HAP-1 (cell line): ENCODE results near the gene CCL4.

Source experiments
- DNase-seq, 2 experiments: peaks; one replicate each; pipeline ENCODE4 v3.0.0-alpha.2; 2016 to 2020; ENCODE audit warnings: low spot score in 2 of 2
- H3K27me3 ChIP-seq: fragments of 250-450 bp; sonication (Bioruptor Pico); 2 replicates; pipeline ENCODE4 v1.5.1; 2020; ENCODE audit warnings: low read depth, mild to moderate bottlenecking, moderate library complexity
- H3K36me3 ChIP-seq: fragments of 250-450 bp; sonication (Bioruptor Pico); replicated peaks from 2 replicates; pipeline ENCODE4 v1.5.1; 2020; ENCODE audit warnings: mild to moderate bottlenecking
- H3K4me1 ChIP-seq: fragments of 250-450 bp; sonication (Bioruptor Pico); 2 replicates; pipeline ENCODE4 v1.5.1; 2020; ENCODE audit warnings: mild to moderate bottlenecking
- H3K4me3 ChIP-seq: fragments of 250-450 bp; sonication (Bioruptor Pico); 2 replicates; pipeline ENCODE4 v1.5.1; 2020; ENCODE audit warnings: mild to moderate bottlenecking, moderate library complexity
- H3K9me3 ChIP-seq: fragments of 250-450 bp; sonication (Bioruptor Pico); 2 replicates; pipeline ENCODE4 v1.5.1; 2020; ENCODE audit warnings: mild to moderate bottlenecking, moderate library complexity
- in situ Hi-C: fragments of 300-500 bp; cut with MboI; formaldehyde crosslinking; loops from 3 replicates; pipeline ENCODE4 v1.14.3; 2020; ENCODE audit warnings: low sequenced_read_pairs, inconsistent platforms, mixed read lengths

CCL4 gene

DNA sequence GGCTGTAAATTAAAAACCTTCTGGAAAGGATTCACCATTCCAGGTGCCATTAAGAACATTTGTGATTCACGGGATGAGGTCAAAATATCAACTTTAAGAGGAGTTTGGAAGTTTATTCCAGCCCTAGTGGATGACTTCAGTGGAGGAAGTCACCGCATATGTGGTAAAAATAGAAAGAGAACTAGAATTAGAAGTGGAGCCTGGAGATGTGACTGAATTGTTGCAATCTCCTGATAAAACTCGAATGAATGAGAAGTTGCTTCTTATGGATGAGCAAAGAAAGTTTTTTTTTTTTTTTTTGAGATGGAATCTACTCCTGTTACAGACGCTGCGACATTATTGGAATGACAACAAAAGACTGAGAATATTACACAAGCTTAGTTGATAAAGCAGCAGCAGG lies 26.7 kb downstream of the CCL4 start:
- in situ Hi-C loops, result no loop called here
- Histone ChIP-seq H3K27me3 (peaks cover 3% of the 10 kb centered on the region; the same call in 1 of the 2 replicates), H3K4me3 (no peak overlapping the region), H3K4me1 (no peaks in the 10 kb centered on the region), H3K36me3 (no peaks in the 10 kb centered on the region), H3K9me3 (no peaks in the 10 kb centered on the region; the same call in 1 of the 2 replicates)
- no peak for DNase-seq

- in situ Hi-C loops, result no loop called here
- DNase-seq, result no peak
- H3K27me3 ChIP-seq, result peaks cover 3% of the 10 kb centered on the region; the same call in 1 of the 2 replicates
- H3K4me1 ChIP-seq, result no peaks in the 10 kb centered on the region
- H3K36me3 ChIP-seq, result no peaks in the 10 kb centered on the region
- no peaks in the 10 kb centered on the region for H3K9me3 ChIP-seq
- no peak overlapping the region for H3K4me3 ChIP-seq
These were observed 27.8 kb downstream of the CCL4 start for GRCh38 chr17:36131421-36131820.

DNA sequence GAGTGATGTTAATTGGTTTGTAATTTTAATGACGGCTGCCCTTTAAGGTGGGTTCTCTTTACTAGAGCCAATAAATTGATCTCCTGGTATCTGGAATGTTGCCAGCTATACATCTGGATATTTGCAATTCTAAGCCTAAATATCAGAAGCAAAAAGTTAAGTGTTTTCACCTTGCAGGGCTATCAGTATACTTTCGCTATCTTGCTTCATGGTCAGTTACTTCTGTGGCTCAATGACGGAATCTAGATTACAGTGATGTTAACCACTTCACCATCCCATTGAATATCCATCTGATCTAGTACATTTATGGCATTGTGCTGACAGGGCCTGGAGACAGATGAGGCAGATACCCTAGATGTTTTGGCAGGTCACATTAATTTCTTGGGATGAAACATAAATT lies 28.3 kb downstream of the CCL4 start:
- no peaks in the 10 kb centered on the region for H3K36me3 ChIP-seq
- peaks cover 3% of the 10 kb centered on the region; the same call in 1 of the 2 replicates for H3K27me3 ChIP-seq
- DNase-seq, result no peak
- H3K4me1 ChIP-seq, result no peaks in the 10 kb centered on the region
- no peak overlapping the region for H3K4me3 ChIP-seq
- in situ Hi-C loops, result no loop called here
- H3K9me3 ChIP-seq, result no peaks in the 10 kb centered on the region

DNA sequence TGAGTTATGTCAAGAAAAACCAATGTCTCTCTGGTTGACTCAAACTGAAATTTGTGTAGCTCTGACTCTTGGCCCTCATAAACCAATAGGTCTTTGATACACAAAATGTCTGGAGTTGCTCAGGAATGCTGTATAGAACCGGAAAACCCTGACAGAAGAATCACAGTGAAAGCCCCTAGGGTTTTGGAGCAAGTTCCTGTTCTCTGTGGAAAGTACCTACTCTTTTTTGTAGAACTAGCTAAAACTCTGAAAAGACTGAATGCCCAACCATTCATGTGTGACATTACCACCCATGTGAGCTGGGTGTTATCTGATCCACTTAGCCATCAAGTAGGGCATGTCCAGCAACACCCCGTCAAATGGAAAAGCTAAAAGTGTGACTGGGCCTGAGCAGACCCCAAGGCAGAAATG lies 28.8 kb downstream of the CCL4 start:
- Histone ChIP-seq H3K9me3 (no peaks in the 10 kb centered on the region), H3K27me3 (peaks cover 3% of the 10 kb centered on the region; the same call in 1 of the 2 replicates), H3K4me1 (no peaks in the 10 kb centered on the region), H3K36me3 (no peaks in the 10 kb centered on the region), H3K4me3 (no peak overlapping the region)
- no peak for DNase-seq
- in situ Hi-C loops, result no loop called here

- no peak for DNase-seq
- in situ Hi-C loops, result no loop called here
- peaks cover 3% of the 10 kb centered on the region; the same call in 1 of the 2 replicates for H3K27me3 ChIP-seq
- no peaks in the 10 kb centered on the region for H3K4me1 ChIP-seq
- no peaks in the 10 kb centered on the region for H3K36me3 ChIP-seq
- no peaks in the 10 kb centered on the region for H3K9me3 ChIP-seq
- H3K4me3 ChIP-seq, result no peak overlapping the region
These were observed 30.1 kb downstream of the CCL4 start for GRCh38 chr17:36133602-36134236.

DNA sequence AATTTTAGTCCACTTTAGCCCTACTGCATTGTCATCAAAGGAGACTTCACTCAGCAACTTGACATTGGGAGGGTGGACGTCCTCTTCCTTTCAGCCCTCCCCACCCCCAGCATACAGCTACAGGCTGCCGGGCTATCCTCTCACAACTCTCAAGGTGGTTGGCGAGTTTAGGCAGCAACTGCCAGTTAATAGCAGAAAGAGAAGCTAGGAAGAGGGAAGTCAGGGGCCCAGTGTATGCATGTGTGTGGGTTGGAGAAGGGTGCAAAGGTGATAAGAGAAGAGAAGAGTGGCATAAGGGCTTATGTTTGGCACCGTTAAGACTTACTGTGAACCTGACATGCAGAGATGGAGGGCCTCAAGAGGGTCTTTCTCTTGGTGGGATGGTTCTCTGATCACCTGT lies 31.8 kb downstream of the CCL4 start:
- no peak for DNase-seq
- no peaks in the 10 kb centered on the region for H3K36me3 ChIP-seq
- in situ Hi-C loops, result no loop called here
- H3K4me1 ChIP-seq, result peaks cover 3% of the 10 kb centered on the region
- no peak overlapping the region for H3K4me3 ChIP-seq
- peaks cover 3% of the 10 kb centered on the region; the same call in 1 of the 2 replicates for H3K27me3 ChIP-seq
- no peaks in the 10 kb centered on the region for H3K9me3 ChIP-seq

DNA sequence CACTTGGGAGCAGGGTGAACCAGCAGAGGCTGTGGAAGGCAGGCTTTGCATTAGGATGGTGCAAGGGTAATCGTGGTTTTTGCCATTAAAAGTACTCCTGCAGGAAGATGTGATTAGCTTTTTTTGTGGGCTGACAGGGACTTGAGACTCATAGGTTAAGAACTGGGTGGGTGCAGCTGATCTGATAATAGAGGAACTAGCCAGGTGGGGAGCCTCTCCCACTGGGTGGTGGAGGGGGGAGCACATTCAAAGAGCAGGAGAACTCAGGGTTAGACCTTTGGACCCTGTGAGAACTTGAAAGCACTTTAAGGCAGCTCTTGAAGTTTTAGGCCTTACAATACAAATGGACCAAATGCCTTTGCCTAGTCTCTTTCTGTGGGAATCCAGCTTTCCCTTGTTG lies 32.4 kb downstream of the CCL4 start:
- Histone ChIP-seq H3K4me1 (peaks cover 3% of the 10 kb centered on the region), H3K36me3 (no peaks in the 10 kb centered on the region), H3K9me3 (no peaks in the 10 kb centered on the region), H3K4me3 (no peak overlapping the region), H3K27me3 (peaks cover 3% of the 10 kb centered on the region; the same call in 1 of the 2 replicates)
- in situ Hi-C loops, result no loop called here
- no peak for DNase-seq

DNA sequence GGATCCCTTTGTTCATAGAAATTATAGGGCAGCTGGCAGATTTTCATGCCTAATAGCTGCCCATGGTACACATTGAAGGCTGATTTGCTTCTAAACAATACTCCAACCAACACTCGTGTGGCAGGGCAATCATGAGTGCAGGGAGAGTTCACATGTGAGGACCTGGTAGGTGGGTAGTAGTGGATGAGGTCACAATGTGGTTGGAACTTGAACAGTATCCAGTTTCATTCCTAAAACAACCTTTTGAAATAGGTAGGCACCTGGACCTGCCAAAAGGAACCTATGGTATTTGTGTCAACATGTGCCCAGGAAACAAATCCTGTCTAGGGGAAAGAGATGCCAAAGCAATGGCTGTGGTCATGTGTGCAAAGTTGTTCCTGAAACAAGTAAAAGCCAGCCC lies 32.8 kb downstream of the CCL4 start:
- H3K4me3 ChIP-seq, result no peak overlapping the region
- in situ Hi-C loops, result no loop called here
- H3K27me3 ChIP-seq, result peaks cover 3% of the 10 kb centered on the region; the same call in 1 of the 2 replicates
- DNase-seq, result no peak
- peaks cover 3% of the 10 kb centered on the region for H3K4me1 ChIP-seq
- H3K36me3 ChIP-seq, result no peaks in the 10 kb centered on the region
- no peaks in the 10 kb centered on the region for H3K9me3 ChIP-seq

GRCh38 chr17:36142235-36142634 lies 38.6 kb downstream of the CCL4 start:
- no peak for DNase-seq
- H3K4me1 ChIP-seq, result peaks cover 3% of the 10 kb centered on the region
- no peak overlapping the region for H3K4me3 ChIP-seq
- H3K9me3 ChIP-seq, result no peaks in the 10 kb centered on the region
- H3K36me3 ChIP-seq, result no peaks in the 10 kb centered on the region
- H3K27me3 ChIP-seq, result no peaks in the 10 kb centered on the region
- in situ Hi-C loops, result no loop called here

DNA sequence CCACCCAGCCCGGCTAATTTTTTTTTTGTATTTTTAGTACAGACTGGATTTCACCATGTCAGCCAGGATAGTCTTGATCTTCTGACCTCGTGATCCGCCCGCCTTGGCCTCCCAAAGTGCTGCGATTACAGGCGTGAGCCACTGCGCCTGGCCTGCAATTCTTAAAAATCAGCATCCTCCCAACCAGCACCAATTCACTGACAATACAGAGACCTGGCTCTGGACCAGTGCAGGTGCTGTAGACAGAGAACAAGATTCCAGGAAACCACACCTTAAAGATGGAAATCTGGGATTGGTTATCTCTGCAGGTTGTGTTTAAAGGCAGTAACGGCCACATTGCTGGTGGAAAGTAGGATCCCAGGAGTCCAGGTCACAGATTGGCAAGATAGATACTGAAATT lies 39.2 kb downstream of the CCL4 start:
- Histone ChIP-seq H3K9me3 (no peaks in the 10 kb centered on the region), H3K4me1 (peaks cover 3% of the 10 kb centered on the region), H3K27me3 (no peaks in the 10 kb centered on the region), H3K4me3 (no peak overlapping the region), H3K36me3 (no peaks in the 10 kb centered on the region)
- in situ Hi-C loops, result no loop called here
- no peak for DNase-seq

DNA sequence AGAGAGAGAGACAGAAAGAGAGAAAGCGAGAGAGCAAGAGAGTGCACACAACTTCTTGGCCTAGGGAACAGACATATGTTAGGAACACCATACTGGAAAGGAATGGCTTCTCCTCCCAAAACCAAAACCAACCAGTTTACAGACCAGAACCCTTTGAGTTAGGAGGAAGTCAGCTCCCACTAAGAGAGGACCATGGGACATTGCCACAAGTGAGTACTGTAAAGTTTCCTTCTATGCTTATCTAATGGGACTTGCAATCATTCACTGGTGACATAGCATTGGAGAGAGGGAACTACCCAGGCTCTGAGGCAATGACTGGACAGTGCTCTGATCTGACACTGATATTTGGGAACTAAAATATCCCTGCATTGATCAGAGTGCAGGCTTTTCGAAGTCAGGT lies 40.4 kb downstream of the CCL4 start:
- in situ Hi-C loops, result no loop called here
- Histone ChIP-seq H3K9me3 (no peaks in the 10 kb centered on the region), H3K36me3 (no peaks in the 10 kb centered on the region), H3K4me3 (no peak overlapping the region), H3K4me1 (peaks cover 3% of the 10 kb centered on the region), H3K27me3 (no peaks in the 10 kb centered on the region)
- DNase-seq, result no peak

GRCh38 chr17:36144981-36145729 lies 41.5 kb downstream of the CCL4 start:
- in situ Hi-C loops, result loop anchor here (5.0 kb wide), 1 partner anchor 173 kb away; no protein-coding TSS in a partner anchor
- Histone ChIP-seq H3K4me3 (no peak overlapping the region), H3K27me3 (0 out of 2 replicates have a peak, but pooled peaks cover 2% of the 10 kb centered on the region), H3K4me1 (no peaks in the 10 kb centered on the region), H3K36me3 (no peaks in the 10 kb centered on the region), H3K9me3 (no peaks in the 10 kb centered on the region)
- no peak for DNase-seq

DNA sequence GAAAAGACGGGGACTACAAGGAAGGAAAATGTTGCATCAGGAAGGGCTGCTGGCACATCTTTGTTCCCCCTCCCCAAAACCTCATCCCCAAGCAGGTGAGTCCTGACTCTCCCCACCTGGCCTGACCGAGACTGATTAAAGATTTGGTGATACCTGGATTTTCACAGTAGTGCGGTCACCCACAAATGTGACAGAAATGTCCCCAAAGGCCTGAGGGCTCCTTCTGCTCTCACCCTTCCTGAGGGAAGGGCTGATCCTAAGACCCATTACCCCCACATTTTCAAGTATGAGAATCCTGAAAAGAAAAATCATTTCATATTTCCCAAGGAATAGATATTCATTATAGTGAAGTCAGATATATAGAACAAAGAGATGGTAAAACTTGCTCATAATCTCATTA lies 44.0 kb downstream of the CCL4 start:
- Histone ChIP-seq H3K4me3 (no peak overlapping the region), H3K9me3 (no peaks in the 10 kb centered on the region), H3K36me3 (no peaks in the 10 kb centered on the region), H3K27me3 (0 out of 2 replicates have a peak, but pooled peaks cover 2% of the 10 kb centered on the region), H3K4me1 (no peaks in the 10 kb centered on the region)
- no peak for DNase-seq
- in situ Hi-C loops, result loop anchor here (5.0 kb wide), 1 partner anchor 175 kb away; no protein-coding TSS in a partner anchor
